KOPT-K1 (cell line): Measurements from ENCODE around the gene VPS4B.
"Not testable (repeated sequence)": the region's sequence is repeated elsewhere in the genome, so short reads cannot be mapped to it uniquely, and the experiment has no call there.

Source experiments
- H3K27ac ChIP-seq: fragments of 200-600 bp; sonication (generic); 2 replicates; pipeline ENCODE4 v1.5.1; 2016; ENCODE audit warnings: antibody characterized with exemption, mild to moderate bottlenecking, low read depth, low read length; ENCODE audit not compliant: poor library complexity, severe bottlenecking
- H3K36me3 ChIP-seq: fragments of 200-600 bp; sonication (generic); 2 replicates; pipeline ENCODE4 v1.5.1; 2017; ENCODE audit warnings: antibody characterized with exemption, mild to moderate bottlenecking, low read length, moderate library complexity; ENCODE audit not compliant: insufficient read depth
- H3K9me3 ChIP-seq: fragments of 200-600 bp; sonication (generic); 2 replicates; pipeline ENCODE4 v1.5.1; 2017; ENCODE audit warnings: antibody characterized with exemption, low read length, mild to moderate bottlenecking; ENCODE audit not compliant: insufficient read depth, poor library complexity, severe bottlenecking

Gene VPS4B

GRCh38 chr18:63422087-63422863 is at the start of gene VPS4B:
Gene VPS4B, minus strand, starts transcription at chr18:63422476. Its CDS starts 217 bp downstream, at chr18:63422259.
- Histone ChIP-seq H3K36me3 (peaks cover 34% of the 10 kb centered on the region), H3K9me3 (no peaks in the 10 kb centered on the region), H3K27ac (peak within 1 kb of the TSS; percentile 87)

- H3K9me3 ChIP-seq = no peaks in the 10 kb centered on the region
- H3K36me3 ChIP-seq = no peaks in the 10 kb centered on the region
- no peak overlapping the region for H3K27ac ChIP-seq
Measured at GRCh38 chr18:63470751-63471150, 48.5 kb upstream of the VPS4B start.

GRCh38 chr18:63468575-63468974 is 46.3 kb upstream of the VPS4B start:
- H3K27ac ChIP-seq = no peak overlapping the region
- no peaks in the 10 kb centered on the region for H3K36me3 ChIP-seq

GRCh38 chr18:63467699-63468098 is 45.4 kb upstream of the VPS4B start:
- Histone ChIP-seq H3K9me3 (no peaks in the 10 kb centered on the region), H3K36me3 (no peaks in the 10 kb centered on the region), H3K27ac (no peak overlapping the region)

More at GRCh38 chr18:63468575-63468974, 46.3 kb upstream of the VPS4B start:
- no peaks in the 10 kb centered on the region for H3K9me3 ChIP-seq

- H3K27ac ChIP-seq = no peak overlapping the region
- no peaks in the 10 kb centered on the region for H3K36me3 ChIP-seq
- no peaks in the 10 kb centered on the region for H3K9me3 ChIP-seq
Measured at GRCh38 chr18:63465059-63465458, 42.8 kb upstream of the VPS4B start.

- no peaks in the 10 kb centered on the region for H3K9me3 ChIP-seq
- no peaks in the 10 kb centered on the region for H3K36me3 ChIP-seq
- no peak overlapping the region for H3K27ac ChIP-seq
Measured at GRCh38 chr18:63464434-63464833, 42.2 kb upstream of the VPS4B start.

GRCh38 chr18:63460414-63460813 is 38.1 kb upstream of the VPS4B start:
- Histone ChIP-seq H3K36me3 (no peaks in the 10 kb centered on the region), H3K27ac (no peak overlapping the region), H3K9me3 (no peaks in the 10 kb centered on the region)

GRCh38 chr18:63457977-63458376 is 35.7 kb upstream of the VPS4B start:
- no peaks in the 10 kb centered on the region for H3K36me3 ChIP-seq
- H3K9me3 ChIP-seq = no peaks in the 10 kb centered on the region
- no peak overlapping the region for H3K27ac ChIP-seq

GRCh38 chr18:63454497-63454896 is 32.2 kb upstream of the VPS4B start:
- Histone ChIP-seq H3K9me3 (no peaks in the 10 kb centered on the region), H3K27ac (no peak overlapping the region), H3K36me3 (no peaks in the 10 kb centered on the region)

GRCh38 chr18:63452751-63453150 is 30.5 kb upstream of the VPS4B start:
- H3K9me3 ChIP-seq, H3K36me3 ChIP-seq, H3K27ac ChIP-seq: not testable (repeated sequence)

- Histone ChIP-seq H3K36me3 (no peaks in the 10 kb centered on the region), H3K9me3 (no peaks in the 10 kb centered on the region), H3K27ac (no peak overlapping the region)
Measured at GRCh38 chr18:63451799-63452660, 29.8 kb upstream of the VPS4B start.

- no peak overlapping the region for H3K27ac ChIP-seq
- no peaks in the 10 kb centered on the region for H3K9me3 ChIP-seq
- no peaks in the 10 kb centered on the region for H3K36me3 ChIP-seq
Measured at GRCh38 chr18:63449426-63449825, 27.1 kb upstream of the VPS4B start.

- Histone ChIP-seq H3K9me3 (no peaks in the 10 kb centered on the region), H3K36me3 (no peaks in the 10 kb centered on the region), H3K27ac (no peak overlapping the region)
Measured at GRCh38 chr18:63447066-63447465, 24.8 kb upstream of the VPS4B start.

- no peak overlapping the region for H3K27ac ChIP-seq
- no peaks in the 10 kb centered on the region for H3K36me3 ChIP-seq
- H3K9me3 ChIP-seq = no peaks in the 10 kb centered on the region
Measured at GRCh38 chr18:63446266-63446665, 24.0 kb upstream of the VPS4B start.

GRCh38 chr18:63445037-63445436 is 22.8 kb upstream of the VPS4B start:
- H3K27ac ChIP-seq = no peak overlapping the region
- H3K9me3 ChIP-seq = no peaks in the 10 kb centered on the region
- H3K36me3 ChIP-seq = no peaks in the 10 kb centered on the region
